Mesothelial cell of epicardium (in vitro differentiated cells): Measurements from ENCODE around the gene OR11A1. TPM values are rescaled to one million over a fixed set of nuclear protein-coding genes. Genes with fewer than 3 reads are reported as not detected.

Source experiments
- DNase-seq, 2 experiments: peaks; one replicate each; pipeline ENCODE4 v3.0.0; 2021; ENCODE audit warnings: low spot score in 2 of 2; ENCODE audit not compliant: unreplicated experiment in 2 of 2
- H3K27ac Mint-ChIP-seq: 2 replicates; pipeline ENCODE4 v1.8.0; 2021; ENCODE audit warnings: mixed read lengths
- H3K27me3 Mint-ChIP-seq: 2 replicates; pipeline ENCODE4 v1.8.0; 2021; ENCODE audit warnings: low read depth, mixed read lengths
- H3K36me3 Mint-ChIP-seq: 2 replicates; pipeline ENCODE4 v1.8.0; 2021; ENCODE audit warnings: mixed read lengths
- H3K4me1 Mint-ChIP-seq: 2 replicates; pipeline ENCODE4 v1.8.0; 2021; ENCODE audit warnings: mixed read lengths
- H3K4me3 Mint-ChIP-seq: 2 replicates; pipeline ENCODE4 v1.8.0; 2021; ENCODE audit warnings: mild to moderate bottlenecking, moderate library complexity, mixed read lengths
- H3K9me3 Mint-ChIP-seq: 2 replicates; pipeline ENCODE4 v1.8.0; 2021; ENCODE audit warnings: mixed read lengths
- total RNA-seq: library from RNA; stranded (reverse); gene quantifications from 3 replicates; pipeline ENCODE4 v1.2.1, GENCODE V29; 2021
- TF ChIP-seq, protein P1 (sequence below): fragments of 200-600 bp; sonication (generic); IDR thresholded peaks from one replicate; pipeline ENCODE4 v1.5.0; 2021; ENCODE audit warnings: antibody characterized with exemption; ENCODE audit not compliant: unreplicated experiment

Gene OR11A1
- total RNA-seq, 1 donor from 2014 or later, result not detected

DNA sequence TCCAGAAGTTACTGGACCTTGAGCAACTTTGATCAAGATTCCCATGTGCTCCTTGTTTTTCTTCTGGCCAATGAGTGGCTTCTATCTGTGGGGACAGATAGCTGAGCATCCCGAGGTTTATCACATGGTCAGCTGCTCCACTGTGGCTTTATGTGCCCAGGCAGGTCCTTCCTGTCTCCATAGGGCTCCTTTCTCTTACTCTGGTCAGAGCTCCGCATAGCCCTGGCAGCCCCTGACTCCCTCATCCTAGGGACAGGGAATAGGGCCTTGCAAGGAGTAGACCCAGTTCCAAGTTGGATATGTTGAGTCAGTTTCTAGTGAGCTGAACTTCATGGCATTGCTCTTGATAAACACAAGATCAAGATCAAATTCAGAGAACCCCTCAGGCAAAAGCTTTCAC is 37.3 kb upstream of the OR11A1 start:
- no peak for DNase-seq
- H3K4me3 Mint-ChIP-seq, result no peak overlapping the region
- H3K27ac Mint-ChIP-seq, result no peak overlapping the region
- H3K4me1 Mint-ChIP-seq, result no peaks in the 10 kb centered on the region
- no peaks in the 10 kb centered on the region for H3K36me3 Mint-ChIP-seq
- H3K27me3 Mint-ChIP-seq, result peaks cover 42% of the 10 kb centered on the region
- H3K9me3 Mint-ChIP-seq, result no peaks in the 10 kb centered on the region
- TF ChIP-seq, protein P1, sequence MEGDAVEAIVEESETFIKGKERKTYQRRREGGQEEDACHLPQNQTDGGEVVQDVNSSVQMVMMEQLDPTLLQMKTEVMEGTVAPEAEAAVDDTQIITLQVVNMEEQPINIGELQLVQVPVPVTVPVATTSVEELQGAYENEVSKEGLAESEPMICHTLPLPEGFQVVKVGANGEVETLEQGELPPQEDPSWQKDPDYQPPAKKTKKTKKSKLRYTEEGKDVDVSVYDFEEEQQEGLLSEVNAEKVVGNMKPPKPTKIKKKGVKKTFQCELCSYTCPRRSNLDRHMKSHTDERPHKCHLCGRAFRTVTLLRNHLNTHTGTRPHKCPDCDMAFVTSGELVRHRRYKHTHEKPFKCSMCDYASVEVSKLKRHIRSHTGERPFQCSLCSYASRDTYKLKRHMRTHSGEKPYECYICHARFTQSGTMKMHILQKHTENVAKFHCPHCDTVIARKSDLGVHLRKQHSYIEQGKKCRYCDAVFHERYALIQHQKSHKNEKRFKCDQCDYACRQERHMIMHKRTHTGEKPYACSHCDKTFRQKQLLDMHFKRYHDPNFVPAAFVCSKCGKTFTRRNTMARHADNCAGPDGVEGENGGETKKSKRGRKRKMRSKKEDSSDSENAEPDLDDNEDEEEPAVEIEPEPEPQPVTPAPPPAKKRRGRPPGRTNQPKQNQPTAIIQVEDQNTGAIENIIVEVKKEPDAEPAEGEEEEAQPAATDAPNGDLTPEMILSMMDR, result no peak

DNA sequence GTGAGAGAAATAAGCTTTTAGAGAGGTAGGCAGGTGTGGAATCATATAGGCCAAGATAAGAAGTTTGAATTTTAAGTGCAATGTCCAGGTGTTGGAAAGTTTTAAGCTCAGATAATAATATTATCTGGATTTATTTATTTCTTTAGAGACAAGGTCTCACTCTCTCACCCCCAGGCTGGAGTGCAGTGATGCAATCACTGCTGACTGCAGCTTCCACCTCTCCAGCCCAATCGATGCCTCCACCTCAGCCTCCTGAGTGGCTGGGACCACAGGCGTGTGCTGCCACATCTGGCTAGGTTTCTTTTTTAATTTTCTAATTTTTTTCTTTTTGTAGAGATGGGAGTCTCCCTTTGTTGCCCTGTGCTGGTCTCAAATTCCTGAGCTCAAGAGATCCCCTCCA is 36.4 kb upstream of the OR11A1 start:
- H3K9me3 Mint-ChIP-seq, result no peaks in the 10 kb centered on the region
- H3K4me3 Mint-ChIP-seq, result no peak overlapping the region
- H3K27ac Mint-ChIP-seq, result no peak overlapping the region
- TF ChIP-seq, protein P1, result no peak
- peaks cover 33% of the 10 kb centered on the region for H3K27me3 Mint-ChIP-seq
- DNase-seq, result no peak
- H3K4me1 Mint-ChIP-seq, result no peaks in the 10 kb centered on the region
- no peaks in the 10 kb centered on the region for H3K36me3 Mint-ChIP-seq

DNA sequence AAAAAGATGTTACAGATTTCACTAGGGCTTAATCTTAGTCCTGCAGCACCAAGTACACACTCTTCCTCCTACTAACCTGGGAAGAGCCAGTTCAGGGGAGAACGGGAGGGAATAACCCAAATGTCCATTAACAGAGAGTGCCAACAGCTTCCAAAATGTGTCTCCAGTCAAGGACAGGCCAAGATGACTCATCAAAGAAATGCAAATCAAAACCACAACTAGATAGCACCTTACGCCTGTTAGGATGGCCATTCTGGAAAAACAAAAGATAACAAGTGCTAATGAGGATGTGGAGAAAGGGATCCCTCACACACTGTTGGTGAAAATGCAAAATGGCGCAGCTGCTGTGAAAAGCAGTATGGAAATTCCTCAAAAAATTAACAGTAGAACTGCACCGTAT is 34.7 kb upstream of the OR11A1 start:
- no peaks in the 10 kb centered on the region for H3K4me1 Mint-ChIP-seq
- peaks cover 26% of the 10 kb centered on the region for H3K27me3 Mint-ChIP-seq
- DNase-seq, result no peak
- H3K27ac Mint-ChIP-seq, result no peak overlapping the region
- TF ChIP-seq, protein P1, result no peak
- H3K36me3 Mint-ChIP-seq, result no peaks in the 10 kb centered on the region
- no peaks in the 10 kb centered on the region for H3K9me3 Mint-ChIP-seq
- no peak overlapping the region for H3K4me3 Mint-ChIP-seq

DNA sequence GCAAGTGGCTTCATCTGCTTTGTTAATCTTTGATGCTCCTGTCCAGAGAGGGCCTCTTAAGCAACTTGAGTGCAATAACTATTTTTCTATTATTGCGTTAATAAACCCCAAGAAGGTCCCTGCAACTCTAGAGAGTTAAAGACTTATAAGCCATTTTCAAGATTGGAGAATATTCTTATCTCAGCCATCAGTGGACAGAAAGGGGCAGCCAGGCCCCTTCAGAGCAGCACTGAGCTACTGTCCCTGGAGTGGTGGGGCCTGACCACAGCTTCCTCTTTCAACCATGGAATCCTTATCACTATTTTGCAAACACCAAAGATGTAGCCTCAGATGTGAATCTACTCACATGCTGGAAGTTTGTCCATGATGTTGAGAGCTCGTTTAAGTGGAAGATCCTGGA is 33.7 kb upstream of the OR11A1 start:
- Mint-ChIP-seq H3K27me3 (peaks cover 26% of the 10 kb centered on the region), H3K27ac (no peak overlapping the region), H3K9me3 (no peaks in the 10 kb centered on the region), H3K36me3 (no peaks in the 10 kb centered on the region), H3K4me1 (no peaks in the 10 kb centered on the region), H3K4me3 (no peak overlapping the region)
- TF ChIP-seq, protein P1, result no peak
- DNase-seq, result no peak

DNA sequence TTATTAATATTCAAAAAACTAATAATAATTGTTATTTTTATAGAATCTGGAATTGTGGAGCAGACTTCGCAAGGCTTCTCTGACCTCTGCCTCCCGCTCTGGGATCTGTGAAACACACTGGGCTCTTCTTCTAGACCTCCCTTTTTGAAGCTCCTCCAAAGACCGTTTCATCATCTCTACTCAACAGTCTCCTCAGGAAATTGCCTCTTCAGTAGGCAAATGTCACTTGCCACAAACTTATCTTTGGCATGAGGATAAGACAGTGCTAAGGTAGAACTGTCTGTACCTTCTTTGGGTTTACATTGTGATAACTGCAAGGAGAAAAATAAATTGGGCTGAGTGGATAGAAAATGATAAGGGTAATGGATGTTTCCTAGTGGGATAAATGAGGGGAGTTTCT is 33.2 kb upstream of the OR11A1 start:
- no peak for DNase-seq
- Mint-ChIP-seq H3K4me1 (no peaks in the 10 kb centered on the region), H3K36me3 (no peaks in the 10 kb centered on the region), H3K4me3 (no peak overlapping the region), H3K27me3 (peaks cover 22% of the 10 kb centered on the region), H3K9me3 (no peaks in the 10 kb centered on the region), H3K27ac (no peak overlapping the region)
- TF ChIP-seq, protein P1, result no peak

DNA sequence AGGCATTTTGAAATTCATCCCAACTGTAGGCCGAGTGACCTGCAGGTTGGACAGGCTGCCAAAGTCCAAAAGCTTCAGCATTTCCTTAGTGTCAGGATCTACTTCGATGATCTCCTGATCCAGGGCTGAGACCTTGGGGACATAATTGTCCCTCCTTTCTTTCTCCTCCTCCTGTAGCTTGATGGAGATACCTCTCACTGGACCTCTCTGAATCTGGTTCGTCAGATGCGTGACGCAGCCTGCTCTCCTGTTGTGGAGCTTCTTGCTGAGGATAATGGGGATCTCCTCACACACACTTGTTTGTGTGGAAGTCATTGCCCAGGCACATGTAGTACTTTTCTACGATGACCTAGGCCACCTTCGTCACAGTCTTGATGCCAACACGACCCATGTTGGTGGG is 32.4 kb upstream of the OR11A1 start:
- DNase-seq, result no peak
- no peak overlapping the region for H3K27ac Mint-ChIP-seq
- H3K4me3 Mint-ChIP-seq, result no peak overlapping the region
- TF ChIP-seq, protein P1, result no peak
- no peaks in the 10 kb centered on the region for H3K36me3 Mint-ChIP-seq
- no peaks in the 10 kb centered on the region for H3K4me1 Mint-ChIP-seq
- H3K27me3 Mint-ChIP-seq, result peaks cover 17% of the 10 kb centered on the region
- no peaks in the 10 kb centered on the region for H3K9me3 Mint-ChIP-seq
